Stimulated activated naive CD4-positive, alpha-beta T cell (primary cell): ENCODE results near the gene DCC.

Source experiments
- DNase-seq, 6 experiments: peaks; one replicate each; lab custom pipeline; 2025; lab: John Stamatoyannopoulos, UW

Gene DCC

DNA sequence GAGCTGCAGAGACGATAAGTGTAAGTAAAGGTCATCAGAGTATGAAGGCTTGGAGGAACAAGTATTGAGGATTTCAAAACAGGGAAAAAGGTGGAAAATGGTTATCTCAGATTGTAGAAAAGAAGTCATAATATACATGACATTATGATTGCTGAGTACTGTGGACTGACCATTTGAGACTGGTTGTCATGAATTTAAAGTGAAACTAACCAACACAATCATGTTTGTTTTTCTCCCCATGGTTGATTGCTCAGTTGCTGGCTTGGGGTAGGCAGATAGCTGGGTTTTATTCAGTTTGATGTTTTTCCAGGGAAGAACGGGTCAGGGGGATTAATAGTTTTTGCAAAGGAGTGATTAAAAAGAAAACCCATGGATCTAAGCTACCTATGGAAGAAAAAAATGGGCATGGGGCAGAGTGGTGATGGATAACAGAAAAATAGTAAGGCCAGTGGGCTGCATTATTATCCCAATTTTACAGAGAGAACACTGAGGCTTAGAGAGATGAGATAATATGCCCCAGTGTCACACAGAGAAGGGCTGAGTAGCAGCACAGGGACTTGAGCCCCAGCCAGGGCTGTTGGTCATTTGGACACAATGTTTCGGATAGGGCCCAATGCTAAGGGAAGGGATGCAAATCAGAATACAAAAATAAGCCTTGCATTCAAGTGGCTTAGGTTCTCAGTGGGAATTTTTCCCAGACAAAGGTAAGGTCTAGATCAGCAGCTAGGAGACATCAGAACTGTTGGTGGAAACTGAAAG is 885.7 kb downstream of the DCC start:
- DNase-seq = no peak

GRCh38 chr18:53234610-53235009 is 894.6 kb downstream of the DCC start:
- DNase-seq = no peak

- no peak for DNase-seq
Observed at GRCh38 chr18:53241161-53241560, 901.2 kb downstream of the DCC start.

- DNase-seq = no peak
Observed at GRCh38 chr18:53253789-53254188, 913.8 kb downstream of the DCC start.

DNA sequence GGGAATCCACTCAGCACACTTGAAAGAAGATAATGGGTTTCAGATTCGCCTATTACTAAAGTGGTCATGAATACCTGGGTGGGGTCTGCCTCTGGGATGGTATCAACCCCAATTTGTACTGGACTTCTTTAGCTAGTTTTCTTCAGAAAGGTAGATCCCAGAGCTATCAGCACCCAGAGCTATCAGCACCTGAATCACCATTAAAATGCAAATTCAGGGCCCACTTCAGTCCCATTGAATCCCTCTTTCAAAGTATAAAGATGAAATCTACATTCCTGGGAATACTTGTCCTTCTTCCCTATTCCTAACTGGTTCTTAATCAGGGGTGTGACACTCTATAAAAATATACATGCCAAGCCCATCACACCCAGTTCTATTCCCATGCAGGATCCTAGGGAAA is 914.3 kb downstream of the DCC start:
- no peak for DNase-seq

- DNase-seq = no peak
Observed at GRCh38 chr18:53261241-53261640, 921.2 kb downstream of the DCC start.

- no peak for DNase-seq
Observed at GRCh38 chr18:53266850-53267249, 926.9 kb downstream of the DCC start.

DNA sequence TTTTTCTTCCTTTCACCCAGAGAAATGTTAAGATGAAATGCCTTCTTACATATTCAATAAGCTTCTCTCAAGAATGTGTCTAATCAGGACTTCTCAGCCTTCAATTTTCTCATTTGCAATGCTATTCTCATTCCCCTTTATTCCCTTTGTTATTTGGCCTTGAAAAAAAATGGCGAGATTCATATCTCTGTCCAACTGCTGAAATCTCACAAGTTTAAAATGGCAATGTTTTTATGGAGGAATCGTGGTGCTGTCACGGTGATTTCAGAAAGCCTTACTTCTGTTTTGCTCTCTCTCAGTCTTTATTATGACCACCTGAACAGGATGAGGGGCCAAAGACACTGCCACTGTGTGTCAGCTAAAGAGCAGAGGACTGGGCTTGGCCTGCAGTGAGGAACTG is 928.5 kb downstream of the DCC start:
- DNase-seq = no peak

DNA sequence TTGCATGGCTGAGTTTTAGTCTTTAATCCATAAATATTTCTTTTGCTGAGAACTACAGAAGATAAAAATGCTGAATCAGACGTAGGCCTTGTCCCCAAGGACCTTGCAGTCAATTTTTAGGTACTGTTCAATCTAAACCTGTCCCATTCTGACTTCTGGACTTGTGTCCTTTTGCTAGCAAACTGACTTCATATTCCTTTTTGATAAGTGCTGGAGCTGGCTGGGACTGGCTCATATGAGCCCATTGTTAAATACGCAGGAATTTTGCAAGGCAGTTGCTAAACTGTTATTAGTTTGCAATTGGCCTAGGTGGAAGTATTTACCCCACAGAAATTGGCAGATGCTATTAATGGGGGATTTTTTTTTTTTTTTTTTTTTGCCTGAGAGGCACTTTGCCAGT is 941.4 kb downstream of the DCC start:
- DNase-seq = no peak

- no peak for DNase-seq
Observed at GRCh38 chr18:53283708-53284107, 943.7 kb downstream of the DCC start.

DNA sequence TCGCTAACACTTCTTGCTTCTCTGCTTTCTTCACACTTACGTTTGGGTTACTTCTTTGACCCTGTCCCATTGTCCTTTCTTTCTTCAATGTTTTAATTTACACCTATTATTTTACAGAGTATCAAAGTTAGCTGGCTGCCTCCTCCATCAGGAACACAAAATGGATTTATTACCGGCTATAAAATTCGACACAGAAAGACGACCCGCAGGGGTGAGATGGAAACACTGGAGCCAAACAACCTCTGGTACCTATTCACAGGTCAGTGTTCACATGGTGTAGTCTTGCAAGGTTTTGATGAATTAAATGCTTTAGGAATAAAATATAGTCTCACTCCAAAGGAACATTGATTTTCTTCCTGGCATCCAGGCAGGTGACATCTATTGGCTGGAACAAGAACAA is 965.5 kb downstream of the DCC start:
- DNase-seq = no peak

DNA sequence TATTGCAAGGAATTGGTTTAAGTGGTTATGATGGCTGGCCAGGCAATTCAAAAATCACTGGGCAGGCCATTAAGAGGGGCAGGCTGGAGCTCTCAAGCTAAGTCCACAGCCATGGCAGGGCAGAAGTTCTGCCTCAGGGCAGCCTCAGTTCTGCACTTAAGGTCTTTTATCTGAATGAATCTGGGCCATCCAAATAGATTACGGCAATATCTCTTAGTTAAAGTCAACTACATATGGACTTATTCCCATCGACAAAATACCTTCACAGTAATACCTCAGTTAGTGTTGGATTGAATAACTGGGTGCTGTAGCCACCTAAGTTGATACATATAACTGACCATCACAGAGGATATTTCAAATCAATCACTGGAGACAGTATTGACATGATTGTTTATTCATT is 979.6 kb downstream of the DCC start:
- no peak for DNase-seq

GRCh38 chr18:53322163-53322562 is 982.2 kb downstream of the DCC start:
- no peak for DNase-seq

GRCh38 chr18:53324353-53324752 is 984.4 kb downstream of the DCC start:
- DNase-seq = no peak

DNA sequence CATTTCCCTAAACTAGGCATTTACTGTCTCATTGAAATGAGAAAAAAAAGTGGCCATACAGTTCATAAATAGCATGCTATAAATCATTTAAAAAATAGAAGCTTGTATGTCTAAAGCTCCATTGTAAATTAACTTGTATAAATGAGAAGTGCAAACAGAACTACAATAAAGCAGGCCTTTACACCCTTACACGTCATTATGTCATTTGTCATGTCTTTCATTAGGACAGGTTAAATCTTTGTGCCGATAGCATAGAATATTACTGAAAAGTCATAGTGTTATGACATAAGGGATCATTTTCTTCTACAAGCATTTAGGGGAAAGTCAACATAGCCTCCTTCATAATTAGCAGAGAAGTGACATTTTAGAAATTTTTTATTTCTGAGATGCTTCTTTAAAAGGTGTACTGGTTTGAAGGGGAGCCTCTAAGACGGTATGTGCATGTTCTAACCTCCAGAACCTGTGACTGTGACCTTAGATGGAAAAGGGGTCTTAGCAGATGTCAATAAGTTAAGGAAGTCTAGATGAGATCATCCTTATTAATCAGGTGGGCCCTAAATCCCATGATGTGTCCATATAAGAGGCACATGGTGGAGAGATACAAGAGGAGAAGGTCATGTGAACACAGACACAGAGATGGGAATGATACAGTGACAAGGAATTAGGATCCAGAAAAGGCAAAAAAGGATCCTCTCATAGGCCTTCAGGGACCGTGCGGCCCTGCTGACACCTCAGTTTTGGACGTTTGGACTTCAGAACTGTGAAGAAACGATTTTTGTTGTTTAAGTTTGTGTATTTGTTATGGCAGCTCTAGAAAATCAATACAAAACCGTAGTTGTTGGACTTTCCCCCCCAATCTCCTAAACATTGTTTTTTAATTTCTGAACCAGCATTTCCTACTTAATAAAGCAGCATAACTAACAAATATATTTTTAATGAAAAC is 1020.8 kb downstream of the DCC start:
- DNase-seq = no peak

DNA sequence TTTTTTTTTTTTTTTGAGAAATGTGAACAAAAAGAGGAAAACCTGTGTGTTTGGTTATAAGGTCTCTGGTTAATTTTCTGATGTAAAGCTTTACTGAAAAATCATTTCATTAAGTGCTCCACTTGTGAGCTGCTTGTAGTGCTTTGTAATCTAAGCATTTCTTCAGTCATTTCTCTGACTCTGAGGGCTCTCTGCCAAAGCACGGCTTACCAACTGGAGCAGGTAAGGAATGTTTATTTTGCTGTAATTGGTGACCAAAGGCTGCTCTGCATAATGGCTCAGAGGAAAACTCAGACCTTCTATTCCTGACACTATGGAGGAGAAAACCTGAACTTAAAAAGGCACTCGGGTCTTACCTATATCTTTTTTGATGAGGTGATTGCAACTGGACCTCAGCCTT is 1035.6 kb downstream of the DCC start:
- DNase-seq = no peak

DNA sequence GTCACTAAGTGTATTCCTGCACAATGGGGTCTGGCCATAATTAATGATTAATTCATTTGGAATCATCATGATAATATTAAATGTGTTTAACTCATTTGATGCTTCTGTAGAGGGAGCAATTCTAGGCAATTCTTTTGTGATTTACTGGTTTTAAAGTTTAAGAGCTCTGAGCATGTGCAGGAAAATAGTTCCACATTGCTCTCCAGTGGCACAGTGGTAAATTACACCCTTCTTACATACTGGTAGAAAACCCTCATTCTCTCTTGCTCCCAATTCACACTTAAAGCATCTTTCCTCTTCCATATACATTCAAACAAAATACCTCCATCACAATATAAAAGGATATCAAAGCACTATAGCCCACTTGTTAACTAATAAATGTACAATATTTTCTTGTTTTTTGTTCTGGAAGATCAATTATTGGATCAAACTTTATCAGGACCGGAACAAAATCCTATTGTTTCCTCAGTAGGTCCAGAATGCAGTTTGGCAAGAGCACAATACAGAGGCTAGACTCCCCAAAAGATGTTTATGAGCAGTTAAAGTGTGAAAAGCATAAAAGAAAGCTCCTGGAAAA is 1040.2 kb downstream of the DCC start:
- no peak for DNase-seq

GRCh38 chr18:53382870-53383269 is 1042.9 kb downstream of the DCC start:
- no peak for DNase-seq

DNA sequence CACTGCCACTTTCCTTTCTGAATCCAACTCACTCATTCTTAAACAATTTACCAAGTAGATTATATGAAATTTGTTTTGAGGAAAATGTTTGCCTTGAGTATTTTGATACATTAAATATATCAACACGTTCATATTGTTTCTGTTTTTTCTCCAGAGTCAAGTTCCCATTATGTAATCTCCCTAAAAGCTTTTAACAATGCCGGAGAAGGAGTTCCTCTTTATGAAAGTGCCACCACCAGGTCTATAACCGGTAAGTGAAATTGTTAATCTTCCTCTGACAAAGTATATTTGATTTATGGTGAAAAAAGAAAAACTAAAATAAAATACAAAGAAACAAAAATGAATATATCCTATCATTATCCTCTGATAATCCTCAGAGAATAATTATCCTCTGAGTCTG is 1045.9 kb downstream of the DCC start:
- DNase-seq = no peak

DNA sequence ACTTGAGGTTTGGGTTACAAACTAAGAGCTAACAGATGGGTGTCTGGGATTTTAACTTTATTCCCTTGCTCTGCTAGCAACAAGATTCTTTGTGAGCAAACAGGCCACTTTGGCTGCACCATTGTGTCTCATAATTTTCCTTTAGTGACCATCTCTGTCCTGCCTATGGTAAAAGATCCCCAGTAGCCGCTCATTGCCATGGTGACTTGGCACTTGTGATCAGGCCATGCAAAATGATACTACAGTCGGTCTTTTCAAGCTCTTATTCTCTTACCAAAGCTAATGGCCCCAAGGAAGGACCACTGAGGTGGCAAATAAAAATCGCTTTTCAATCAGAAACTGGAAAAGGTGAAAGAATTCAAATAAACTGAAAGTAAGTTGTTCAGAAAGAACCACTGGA is 1047.6 kb downstream of the DCC start:
- DNase-seq = no peak

DNA sequence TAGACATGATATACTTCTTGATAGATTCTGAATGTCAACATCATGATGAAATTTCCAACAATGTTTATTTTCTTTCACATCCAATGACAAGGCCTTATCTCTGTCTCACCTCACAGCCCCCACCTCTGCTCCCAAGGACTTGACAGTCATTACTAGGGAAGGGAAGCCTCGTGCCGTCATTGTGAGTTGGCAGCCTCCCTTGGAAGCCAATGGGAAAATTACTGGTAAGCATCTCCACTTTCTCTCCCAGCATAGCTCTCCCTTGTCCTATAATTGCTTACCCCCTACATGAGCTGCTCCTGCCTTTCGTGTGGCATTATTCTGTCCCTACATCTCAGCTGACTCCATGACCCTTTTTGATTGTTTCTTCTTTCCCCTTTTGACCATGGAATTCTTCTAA is 1062.7 kb downstream of the DCC start:
- no peak for DNase-seq

GRCh38 chr18:53408271-53408670 is 1068.3 kb downstream of the DCC start:
- DNase-seq = no peak

- DNase-seq = no peak
Observed at GRCh38 chr18:53411511-53411910, 1071.5 kb downstream of the DCC start.
